GM19438 (cell line): Measurements from ENCODE around the gene SPAG16.
"Not testable (repeated sequence)": the region's sequence is repeated elsewhere in the genome, so short reads cannot be mapped to it uniquely, and the experiment has no call there.

ENCODE experiments used
- ATAC-seq: cut with Tn5 transposase; IDR thresholded peaks from one replicate; pipeline ENCODE4 v1.9.1; 2021; ENCODE audit warnings: low read depth; ENCODE audit not compliant: unreplicated experiment

The SPAG16 gene

GRCh38 chr2:214051585-214051984, 767.3 kb downstream of the SPAG16 start:
- ATAC-seq, result no peak

- no peak for ATAC-seq
Measured at GRCh38 chr2:214052235-214052634, 768.0 kb downstream of the SPAG16 start.

- no peak for ATAC-seq
Measured at GRCh38 chr2:214057986-214058385, 773.7 kb downstream of the SPAG16 start.

GRCh38 chr2:214062279-214062678, 778.0 kb downstream of the SPAG16 start:
- not testable (repeated sequence) for ATAC-seq

GRCh38 chr2:214064471-214064870, 780.2 kb downstream of the SPAG16 start:
- no peak for ATAC-seq

- ATAC-seq, result no peak
Measured at GRCh38 chr2:214066862-214067261, 782.6 kb downstream of the SPAG16 start.

- no peak for ATAC-seq
Measured at GRCh38 chr2:214069254-214069653, 785.0 kb downstream of the SPAG16 start.

- no peak for ATAC-seq
Measured at GRCh38 chr2:214075456-214075855, 791.2 kb downstream of the SPAG16 start.

- peak; percentile 55 for ATAC-seq
Measured at GRCh38 chr2:214076527-214076926, 792.3 kb downstream of the SPAG16 start.

GRCh38 chr2:214077727-214078126, 793.5 kb downstream of the SPAG16 start:
- ATAC-seq, result no peak

GRCh38 chr2:214079032-214079431, 794.8 kb downstream of the SPAG16 start:
- no peak for ATAC-seq

- no peak for ATAC-seq
Measured at GRCh38 chr2:214088536-214088935, 804.3 kb downstream of the SPAG16 start.

- no peak for ATAC-seq
Measured at GRCh38 chr2:214096208-214096715, 812.0 kb downstream of the SPAG16 start.

- no peak for ATAC-seq
Measured at GRCh38 chr2:214098811-214099210, 814.5 kb downstream of the SPAG16 start.

GRCh38 chr2:214100488-214100887, 816.2 kb downstream of the SPAG16 start:
- no peak for ATAC-seq

GRCh38 chr2:214103276-214104001, 819.2 kb downstream of the SPAG16 start:
- ATAC-seq, result no peak

- ATAC-seq, result no peak
Measured at GRCh38 chr2:214104219-214104618, 820.0 kb downstream of the SPAG16 start.

GRCh38 chr2:214104967-214105366, 820.7 kb downstream of the SPAG16 start:
- no peak for ATAC-seq

- no peak for ATAC-seq
Measured at GRCh38 chr2:214107726-214108125, 823.5 kb downstream of the SPAG16 start.

GRCh38 chr2:214108598-214108997, 824.3 kb downstream of the SPAG16 start:
- ATAC-seq, result no peak

GRCh38 chr2:214117054-214117453, 832.8 kb downstream of the SPAG16 start:
- ATAC-seq, result no peak

GRCh38 chr2:214126135-214126534, 841.9 kb downstream of the SPAG16 start:
- ATAC-seq, result no peak
